Measurements from ENCODE around the gene TRIM28.

GRCh38 chr19:58581227-58582141 is 37.6 kb downstream of the TRIM28 start:
- no peak for TF ChIP-seq EZH2 (IDR thresholded peaks at IDR 0.05; ENCODE audit: borderline replicate concordance, low read length)
- TF ChIP-seq, protein P1, sequence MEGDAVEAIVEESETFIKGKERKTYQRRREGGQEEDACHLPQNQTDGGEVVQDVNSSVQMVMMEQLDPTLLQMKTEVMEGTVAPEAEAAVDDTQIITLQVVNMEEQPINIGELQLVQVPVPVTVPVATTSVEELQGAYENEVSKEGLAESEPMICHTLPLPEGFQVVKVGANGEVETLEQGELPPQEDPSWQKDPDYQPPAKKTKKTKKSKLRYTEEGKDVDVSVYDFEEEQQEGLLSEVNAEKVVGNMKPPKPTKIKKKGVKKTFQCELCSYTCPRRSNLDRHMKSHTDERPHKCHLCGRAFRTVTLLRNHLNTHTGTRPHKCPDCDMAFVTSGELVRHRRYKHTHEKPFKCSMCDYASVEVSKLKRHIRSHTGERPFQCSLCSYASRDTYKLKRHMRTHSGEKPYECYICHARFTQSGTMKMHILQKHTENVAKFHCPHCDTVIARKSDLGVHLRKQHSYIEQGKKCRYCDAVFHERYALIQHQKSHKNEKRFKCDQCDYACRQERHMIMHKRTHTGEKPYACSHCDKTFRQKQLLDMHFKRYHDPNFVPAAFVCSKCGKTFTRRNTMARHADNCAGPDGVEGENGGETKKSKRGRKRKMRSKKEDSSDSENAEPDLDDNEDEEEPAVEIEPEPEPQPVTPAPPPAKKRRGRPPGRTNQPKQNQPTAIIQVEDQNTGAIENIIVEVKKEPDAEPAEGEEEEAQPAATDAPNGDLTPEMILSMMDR (conservative IDR thresholded peaks at IDR 0.05 in 1 of 2, IDR thresholded peaks at IDR 0.05 in 1 of 2; ENCODE audit: extremely low read depth in 1 of 2, insufficient read depth in 1 of 2, low read depth in 1 of 2, low read length in 2 of 2): peak; percentile 95 to 96

All from mammary epithelial cell (primary cell).